Prostate gland (tissue), 2 donors: ENCODE measurements around the gene TMEM151A. TPM values are rescaled to one million over a fixed set of nuclear protein-coding genes. Genes with fewer than 3 reads are reported as not detected.
A peak's percentile ranks its signal among the peaks of the same experiment; 100 is the strongest.
"Not testable (repeated sequence)": the region's sequence is repeated elsewhere in the genome, so short reads cannot be mapped to it uniquely, and the experiment has no call there.

Source experiments
- DNase-seq: peaks from one replicate; pipeline ENCODE4 v3.0.0-alpha.2; 2019; ENCODE audit warnings: low spot score
- H3K27ac ChIP-seq, 2 donors: fragments of 200-600 bp; sonication (generic); 2 replicates each; pipeline ENCODE4 v1.5.1; 2017 to 2019
- H3K27me3 ChIP-seq: fragments of 200-600 bp; sonication (generic); replicated peaks from 2 replicates; pipeline ENCODE4 v1.5.1; 2019; ENCODE audit not compliant: insufficient read depth
- H3K36me3 ChIP-seq, 2 donors: fragments of 200-600 bp; sonication (generic); 1 replicate in 1 of 2; 2 replicates in 1 of 2; pipeline versions ENCODE4 v1.5.1 to v1.8.1; 2017 to 2019
- H3K4me1 ChIP-seq: fragments of 200-600 bp; sonication (generic); replicated peaks from 2 replicates; pipeline ENCODE4 v1.5.1; 2019
- H3K4me3 ChIP-seq, 2 donors: fragments of 200-600 bp; sonication (generic); 2 replicates each; pipeline ENCODE4 v1.5.1; 2017 to 2019
- H3K9me3 ChIP-seq: fragments of 200-600 bp; sonication (generic); 2 replicates; pipeline ENCODE4 v1.5.1; 2017
- CTCF ChIP-seq, 4 experiments: fragments of 200-600 bp in 2 of 4; fragments of 450-650 bp in 2 of 4; sonication (generic) in 2 of 4; IDR thresholded peaks; 1 replicate in 3 of 4; 2 replicates in 1 of 4; pipeline ENCODE4 v1.5.1; 2016 to 2019; ENCODE audit warnings: antibody characterized with exemption in 4 of 4, mild to moderate bottlenecking in 2 of 4, moderate library complexity in 2 of 4
- POLR2A ChIP-seq: fragments of 450-650 bp; IDR thresholded peaks from one replicate; pipeline ENCODE4 v1.6.1; 2016; ENCODE audit warnings: antibody characterized with exemption, mild to moderate bottlenecking
- POLR2AphosphoS5 ChIP-seq: sonication (generic); formaldehyde crosslinking; IDR thresholded peaks from one replicate; pipeline ENCODE4 v1.6.1; 2017; ENCODE audit warnings: antibody characterized with exemption
- WGBS: methylation state at CpG from one replicate; pipeline ENCODE4 v1.1.5; 2018; 5-methylcytosine and 5-hydroxymethylcytosine counted together
- intact Hi-C: fragments of 100-400 bp; cut with DNase I; formaldehyde crosslinking; loops from one replicate; pipeline ENCODE4 v1.14.2; 2022
- total RNA-seq, 2 donors: library from RNA; depleted of rRNA; stranded (reverse); fragments of >200 nt; gene quantifications; one replicate each; pipeline ENCODE4 v1.1.0, GENCODE V29; 2016

The TMEM151A gene
- total RNA-seq, 2 donors from 2014 or later, result 0.17 to 0.50 TPM

DNA sequence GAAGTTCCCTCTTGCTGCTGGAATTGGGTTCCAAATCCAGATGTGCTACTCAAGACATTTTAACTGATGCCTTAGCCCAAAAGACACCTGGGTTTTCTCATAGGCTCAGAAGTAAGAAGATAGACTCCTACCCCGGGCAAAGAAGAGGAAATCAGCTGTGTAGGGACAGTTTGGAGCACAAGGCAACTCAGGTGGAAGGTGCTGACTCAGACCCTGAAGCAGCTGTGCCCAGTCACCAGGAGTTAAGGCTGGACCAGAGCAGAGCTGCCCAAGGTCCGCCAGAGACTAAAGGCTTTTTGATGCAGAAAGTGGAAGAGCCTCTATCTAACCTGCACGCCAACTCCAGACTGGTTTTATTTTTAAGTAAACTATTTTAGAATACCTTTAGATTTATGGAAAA is 43.9 kb upstream of the TMEM151A start:
- intact Hi-C loops, result no loop called here
- DNase-seq, result no peak
- Histone ChIP-seq H3K9me3 (no peaks in the 10 kb centered on the region), H3K27ac (no peak overlapping the region), H3K27me3 (no peaks in the 10 kb centered on the region), H3K4me1 (no peaks in the 10 kb centered on the region), H3K36me3 (no peaks in the 10 kb centered on the region), H3K4me3 (no peak overlapping the region)
- WGBS, result 87% methylated on average over 3 of the region's 3 CpGs
- no peak for TF ChIP-seq POLR2AphosphoS5
- TF ChIP-seq CTCF (IDR thresholded peaks at IDR 0.05), result no peak
- TF ChIP-seq POLR2A, result no peak

DNA sequence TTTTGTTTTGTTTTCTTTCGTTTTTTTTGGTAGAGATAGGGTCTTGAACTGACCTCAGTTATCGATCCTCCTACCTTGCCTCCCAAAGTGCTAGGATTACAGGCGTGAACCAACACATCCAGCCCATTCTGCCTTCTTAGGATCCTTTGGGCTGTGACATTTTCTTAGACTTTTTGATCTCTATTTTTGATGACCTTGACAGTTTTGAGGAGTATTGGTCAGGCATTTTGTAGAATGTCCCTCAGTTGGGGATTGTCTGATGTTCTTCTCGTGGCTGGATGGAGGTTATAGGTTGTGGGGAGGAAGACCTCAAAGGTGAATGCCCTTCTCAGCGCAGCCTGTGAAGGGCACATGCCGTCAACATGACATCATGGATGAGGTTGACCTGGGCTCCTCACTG is 42.8 kb upstream of the TMEM151A start:
- intact Hi-C loops, result no loop called here
- WGBS, result 92% methylated on average over 6 of the region's 6 CpGs
- no peak for TF ChIP-seq POLR2AphosphoS5
- no peak for TF ChIP-seq POLR2A
- TF ChIP-seq CTCF (IDR thresholded peaks at IDR 0.05), result no peak
- H3K36me3 ChIP-seq, result no peaks in the 10 kb centered on the region
- no peak overlapping the region for H3K27ac ChIP-seq
- no peak overlapping the region for H3K4me3 ChIP-seq
- DNase-seq, result no peak
- H3K27me3 ChIP-seq, result no peaks in the 10 kb centered on the region
- no peaks in the 10 kb centered on the region for H3K4me1 ChIP-seq
- H3K9me3 ChIP-seq, result no peaks in the 10 kb centered on the region

DNA sequence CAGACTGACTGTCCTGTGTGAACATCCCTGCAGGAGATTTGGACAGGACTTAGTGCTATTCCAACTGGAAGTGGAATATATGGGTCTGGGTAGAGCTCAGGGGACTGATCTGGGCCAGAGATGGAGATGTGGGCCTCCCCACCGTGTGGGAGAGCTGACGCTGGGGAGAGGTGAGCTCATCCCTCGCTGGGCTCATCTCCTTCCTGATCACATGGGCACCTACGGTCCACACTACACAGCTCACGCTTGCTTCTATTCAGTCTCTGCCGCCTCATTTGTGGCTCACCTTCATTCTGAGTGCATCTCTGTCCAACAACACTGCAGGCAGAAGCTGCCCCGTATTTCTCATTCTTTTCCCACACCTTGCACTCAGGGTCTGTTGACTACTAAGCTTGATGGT is 39.9 kb upstream of the TMEM151A start:
- H3K4me3 ChIP-seq, result no peak overlapping the region
- 64% methylated on average over 7 of the region's 7 CpGs for WGBS
- no peak overlapping the region for H3K27ac ChIP-seq
- H3K27me3 ChIP-seq, result no peaks in the 10 kb centered on the region
- no peaks in the 10 kb centered on the region for H3K4me1 ChIP-seq
- no peaks in the 10 kb centered on the region for H3K36me3 ChIP-seq
- H3K9me3 ChIP-seq, result no peaks in the 10 kb centered on the region
- TF ChIP-seq POLR2A, result no peak
- no peak for TF ChIP-seq POLR2AphosphoS5
- no peak for TF ChIP-seq CTCF (IDR thresholded peaks at IDR 0.05)
- intact Hi-C loops, result no loop called here
- no peak for DNase-seq

GRCh38 chr11:66253081-66253480 is 38.6 kb upstream of the TMEM151A start:
- H3K36me3 ChIP-seq, intact Hi-C loops, H3K9me3 ChIP-seq, H3K4me1 ChIP-seq, H3K4me3 ChIP-seq, DNase-seq, H3K27me3 ChIP-seq, H3K27ac ChIP-seq: not testable (repeated sequence)
- WGBS, result 74% methylated on average over 6 of the region's 6 CpGs

- peak overlapping the region; percentile 77 for H3K27ac ChIP-seq
- no peaks in the 10 kb centered on the region for H3K9me3 ChIP-seq
- TF ChIP-seq CTCF (IDR thresholded peaks at IDR 0.05), result no peak
- TF ChIP-seq POLR2A, result peak; percentile 1
- intact Hi-C loops, result no loop called here
- H3K27me3 ChIP-seq, result no peaks in the 10 kb centered on the region
- peaks cover 0 to 7% of the 10 kb centered on the region in 2 donors for H3K36me3 ChIP-seq
- H3K4me1 ChIP-seq, result peaks cover 4% of the 10 kb centered on the region
- H3K4me3 ChIP-seq, result peak overlapping the region; percentile 74 to 92
- WGBS, result 2% methylated on average over 26 of the region's 28 CpGs
- no peak for DNase-seq
These were observed 33.2 kb upstream of the TMEM151A start for GRCh38 chr11:66258473-66258893.
